Stimulated activated CD4-positive, alpha-beta T cell treated with anti-CD3 and anti-CD28 coated beads, Interleukin-2, amount 100 ng/mL, for 4 hours (primary cell): Measurements from ENCODE around the gene ZBTB47.

Source experiments
- DNase-seq: peaks from one replicate; pipeline ENCODE4 v3.0.0-alpha.2; 2020; ENCODE audit warnings: low read depth

ZBTB47 gene

GRCh38 chr3:42652611-42653302 lies 740 bp upstream of the ZBTB47 start:
- DNase-seq: no peak

GRCh38 chr3:42653303-42653559 lies 266 bp upstream of the ZBTB47 start:
- DNase-seq: no peak

- DNase-seq: no peak
Measured at GRCh38 chr3:42654331-42655201, 1.1 kb downstream of the ZBTB47 start.

DNA sequence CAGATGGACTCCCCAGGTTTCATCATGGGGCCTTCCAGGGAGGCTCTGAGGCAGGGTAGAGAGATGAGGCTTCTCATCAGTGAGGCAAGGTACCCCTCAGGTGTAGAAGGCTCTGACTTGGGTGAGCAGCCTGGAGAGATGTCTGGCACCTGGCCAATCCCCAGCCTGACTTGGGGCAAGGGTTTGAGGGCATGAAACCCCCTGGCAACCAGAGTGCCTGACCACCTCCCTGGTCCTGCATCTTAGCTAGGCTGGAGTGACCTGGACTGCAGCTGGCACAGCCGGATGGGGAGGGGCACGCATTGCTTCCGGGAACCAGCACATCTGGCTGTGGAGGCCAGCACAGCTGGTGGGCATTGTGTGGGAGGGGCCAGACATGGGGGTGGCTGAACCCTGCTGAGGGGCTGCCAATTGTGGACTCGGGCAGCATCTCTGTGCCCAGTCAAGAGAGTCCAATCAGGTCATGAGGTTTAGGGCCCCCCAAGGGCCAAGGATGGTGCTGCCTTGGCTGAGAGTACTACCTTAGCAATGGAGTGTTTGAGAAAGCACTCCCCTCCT lies 1.9 kb downstream of the ZBTB47 start:
- no peak for DNase-seq

DNA sequence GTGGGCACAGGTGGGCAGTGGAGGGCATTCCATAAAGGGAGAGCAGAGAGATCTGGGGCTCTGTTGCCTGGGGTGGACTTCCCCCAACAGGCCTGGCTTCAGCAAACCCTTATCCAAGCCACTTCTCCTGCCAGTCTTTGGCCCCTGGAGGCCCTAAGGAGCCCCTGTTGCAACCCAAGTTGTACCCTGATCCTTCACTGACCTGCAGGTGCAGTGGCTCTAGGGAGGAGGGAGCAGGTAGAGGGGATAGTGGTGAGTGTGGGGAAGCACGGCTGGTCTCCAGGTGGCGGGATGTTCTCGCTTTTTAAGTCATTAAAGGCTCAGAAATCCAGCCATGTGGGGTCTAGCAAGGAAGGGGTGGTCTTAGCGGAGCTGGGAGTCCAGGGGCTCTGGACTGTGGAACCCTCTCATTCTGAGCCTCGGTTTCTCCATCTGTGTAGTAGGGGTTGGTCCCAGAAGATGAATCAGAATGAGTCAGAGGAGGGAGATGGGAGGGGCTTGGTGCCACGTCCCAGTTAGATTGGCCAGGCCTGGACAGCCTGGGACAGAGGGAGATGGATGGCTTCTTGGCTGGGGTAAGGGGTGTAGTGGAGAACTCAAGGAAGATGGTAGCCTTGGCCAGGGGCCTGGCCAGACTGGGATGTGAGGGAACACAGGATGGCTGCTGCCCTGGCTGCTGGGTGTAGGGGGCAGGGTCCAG lies 2.6 kb downstream of the ZBTB47 start:
- no peak for DNase-seq

GRCh38 chr3:42656680-42657610 lies 3.4 kb downstream of the ZBTB47 start:
- DNase-seq: no peak

DNA sequence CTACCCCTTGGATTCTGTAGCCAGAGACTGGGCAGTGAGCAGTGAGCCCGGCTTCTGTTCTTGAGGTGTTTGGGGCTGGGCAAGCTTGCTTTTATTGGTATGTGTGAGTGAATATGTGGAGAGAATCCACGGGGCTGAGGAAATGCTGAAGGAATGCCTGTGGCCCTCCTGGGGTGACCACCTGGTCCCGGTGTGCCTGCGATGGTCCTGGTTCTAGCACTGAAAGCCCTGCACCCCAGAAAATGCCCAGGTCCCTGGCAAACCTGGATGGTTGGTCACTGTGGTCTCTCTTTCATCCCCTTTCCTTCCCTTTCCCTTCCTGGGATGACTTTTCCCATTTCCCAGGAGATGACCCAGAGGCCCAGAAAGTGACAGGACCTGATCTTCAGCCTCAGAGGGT lies 4.2 kb downstream of the ZBTB47 start:
- DNase-seq: no peak

DNA sequence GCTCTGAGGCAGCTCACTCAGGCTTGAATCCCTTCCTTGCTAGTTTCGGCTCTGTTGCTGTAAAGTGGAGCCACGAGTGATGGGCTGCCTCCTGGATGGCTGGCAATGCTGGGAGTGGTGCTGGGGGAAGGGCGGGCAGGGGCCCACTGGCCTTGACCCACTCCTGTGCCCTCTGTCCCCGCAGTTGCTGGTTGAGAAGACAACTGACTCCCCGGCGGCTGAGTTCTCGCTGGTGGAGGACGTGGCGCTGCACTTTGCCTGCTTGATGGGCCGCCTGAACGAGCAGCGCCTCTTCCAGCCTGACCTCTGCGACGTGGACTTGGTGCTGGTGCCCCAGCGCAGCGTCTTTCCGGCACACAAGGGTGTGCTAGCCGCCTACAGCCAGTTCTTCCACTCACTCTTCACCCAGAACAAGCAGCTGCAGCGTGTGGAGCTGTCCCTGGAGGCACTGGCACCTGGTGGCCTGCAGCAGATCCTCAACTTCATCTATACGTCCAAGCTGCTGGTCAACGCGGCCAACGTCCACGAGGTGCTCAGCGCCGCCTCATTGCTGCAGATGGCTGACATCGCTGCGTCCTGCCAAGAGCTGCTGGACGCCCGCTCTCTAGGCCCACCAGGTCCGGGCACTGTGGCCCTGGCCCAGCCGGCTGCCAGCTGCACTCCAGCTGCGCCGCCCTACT lies 4.7 kb downstream of the ZBTB47 start:
- no peak for DNase-seq

DNA sequence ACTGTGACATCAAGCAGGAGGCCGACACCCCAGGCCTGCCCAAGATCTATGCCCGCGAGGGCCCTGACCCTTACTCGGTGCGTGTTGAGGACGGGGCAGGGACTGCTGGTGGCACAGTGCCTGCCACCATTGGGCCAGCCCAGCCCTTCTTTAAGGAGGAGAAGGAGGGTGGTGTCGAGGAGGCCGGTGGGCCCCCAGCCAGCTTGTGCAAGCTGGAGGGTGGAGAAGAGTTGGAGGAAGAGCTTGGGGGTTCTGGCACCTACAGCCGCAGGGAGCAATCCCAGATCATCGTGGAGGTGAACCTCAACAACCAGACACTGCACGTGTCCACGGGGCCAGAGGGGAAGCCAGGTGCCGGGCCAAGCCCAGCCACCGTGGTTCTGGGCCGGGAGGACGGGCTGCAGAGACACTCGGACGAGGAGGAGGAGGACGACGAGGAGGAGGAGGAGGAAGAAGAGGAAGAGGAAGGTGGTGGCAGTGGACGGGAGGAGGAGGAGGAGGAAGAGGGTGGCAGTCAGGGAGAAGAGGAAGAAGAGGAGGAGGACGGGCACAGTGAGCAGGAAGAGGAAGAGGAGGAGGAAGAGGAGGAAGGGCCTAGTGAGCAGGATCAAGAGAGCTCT lies 5.4 kb downstream of the ZBTB47 start:
- DNase-seq: no peak

- no peak for DNase-seq
Measured at GRCh38 chr3:42659451-42660130, 6.1 kb downstream of the ZBTB47 start.

GRCh38 chr3:42660131-42660715 lies 6.7 kb downstream of the ZBTB47 start:
- no peak for DNase-seq

DNA sequence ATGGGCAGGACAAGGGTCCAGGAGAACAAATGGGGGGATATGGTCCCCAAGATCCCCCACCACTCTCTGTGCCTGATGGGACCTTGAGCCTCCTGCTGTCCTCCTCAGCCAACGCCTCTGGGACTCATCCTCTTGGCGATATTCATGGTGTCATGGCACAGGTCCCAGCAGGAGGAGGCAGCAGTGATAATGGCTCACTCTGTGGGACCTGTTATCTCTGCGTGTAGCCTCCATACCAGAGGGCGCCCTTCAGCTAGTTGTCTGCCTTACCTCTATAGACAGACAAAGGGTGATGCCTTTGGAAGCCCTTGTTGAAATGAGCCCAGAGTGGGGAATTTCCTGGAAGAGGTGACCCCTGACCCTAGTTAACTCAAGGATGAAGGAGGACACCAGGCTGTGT lies 7.4 kb downstream of the ZBTB47 start:
- DNase-seq: no peak

GRCh38 chr3:42661593-42662022 lies 8.1 kb downstream of the ZBTB47 start:
- DNase-seq: no peak

DNA sequence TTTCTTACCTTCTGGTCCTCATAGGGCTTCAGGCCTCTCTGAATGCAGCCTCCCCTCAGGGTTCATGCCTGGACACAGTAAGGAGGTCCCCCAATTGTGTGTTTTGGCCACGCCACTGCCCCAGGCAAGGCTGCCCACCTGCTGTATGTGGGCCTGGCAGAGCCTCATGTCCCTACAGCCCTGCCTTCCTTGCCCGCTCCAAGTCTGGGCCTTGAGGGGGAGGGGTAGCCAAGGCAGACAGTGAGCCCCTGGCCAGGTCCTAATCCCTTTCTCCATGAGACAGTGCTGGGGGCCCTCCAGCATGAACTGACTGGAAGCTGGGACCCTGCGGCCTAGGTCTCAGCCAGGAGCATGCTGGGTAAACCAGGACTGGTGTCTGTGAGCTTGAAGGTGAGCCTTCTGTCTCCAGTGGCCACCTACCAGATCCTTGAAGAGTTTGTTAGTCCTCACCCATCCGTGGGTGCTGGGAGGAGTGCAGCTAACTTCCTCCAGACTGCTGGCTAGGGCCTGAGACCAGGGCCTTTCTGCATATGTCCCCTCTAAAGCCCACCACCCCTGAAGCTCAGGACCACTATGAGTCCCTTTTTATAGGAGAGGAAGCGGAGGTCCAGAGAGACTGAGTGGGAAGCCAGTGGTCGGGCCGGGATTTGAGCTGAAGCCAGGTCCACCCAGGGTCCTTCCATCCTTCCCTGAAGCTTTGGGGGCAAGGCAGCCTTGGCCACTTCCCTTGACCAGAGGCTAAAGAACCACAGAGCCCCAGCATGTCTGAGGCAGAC lies 8.7 kb downstream of the ZBTB47 start:
- DNase-seq: no peak

DNA sequence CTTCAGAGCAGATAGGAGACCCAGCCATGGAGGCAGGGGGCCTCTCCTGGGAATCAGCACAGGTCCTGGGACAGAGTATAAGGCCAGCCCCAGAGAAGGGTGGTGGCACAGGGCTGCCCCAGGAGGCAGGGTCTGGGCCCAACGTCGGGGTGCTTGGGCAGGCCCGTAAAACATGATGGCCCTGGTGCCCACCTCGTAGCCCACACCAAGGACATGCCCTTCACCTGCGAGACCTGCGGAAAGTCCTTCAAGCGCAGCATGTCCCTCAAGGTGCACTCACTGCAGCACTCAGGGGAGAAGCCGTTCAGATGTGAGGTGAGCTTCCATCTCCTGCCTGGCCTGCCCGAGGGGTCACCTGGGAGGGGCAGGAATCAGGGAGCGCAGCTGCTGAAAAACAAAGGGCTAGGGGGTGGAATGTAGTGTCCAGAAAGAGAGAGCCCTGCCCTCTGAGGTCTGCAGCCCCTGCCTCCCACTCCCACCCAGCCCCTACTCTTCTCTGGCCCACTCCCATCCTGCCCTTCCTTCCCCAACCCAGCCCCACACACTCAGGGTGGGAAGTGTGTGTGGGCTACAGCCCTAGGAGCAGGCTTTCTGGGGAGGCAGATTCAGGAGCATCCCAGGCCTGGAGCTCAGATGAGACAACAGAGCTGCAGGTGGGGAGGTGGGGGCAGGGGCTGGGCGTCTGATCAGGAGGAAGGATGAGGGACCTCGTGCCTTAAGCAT lies 9.5 kb downstream of the ZBTB47 start:
- no peak for DNase-seq

- DNase-seq: no peak
Measured at GRCh38 chr3:42663581-42664437, 10.3 kb downstream of the ZBTB47 start.

- DNase-seq: no peak
Measured at GRCh38 chr3:42664438-42664803, 10.9 kb downstream of the ZBTB47 start.
